Stimulated activated CD4-positive, alpha-beta T cell treated with anti-CD3 and anti-CD28 coated beads, Interleukin-12 subunit alpha, Interleukin-12 subunit beta, amount 100 ng/mL, for 24 hours (primary cell): Measurements from ENCODE around the gene RFPL3.
"Not testable (repeated sequence)": the region's sequence is repeated elsewhere in the genome, so short reads cannot be mapped to it uniquely, and the experiment has no call there.

ENCODE experiments used
- DNase-seq, 2 experiments: peaks; one replicate each; pipeline ENCODE4 v3.0.0-alpha.2; 2020; ENCODE audit warnings: low read depth in 2 of 2

Gene RFPL3

GRCh38 chr22:32357567-32357966 lies at the start of gene RFPL3:
TSS of gene RFPL3 (plus strand) at chr22:32357867. CDS start at chr22:32358072, 205 bp downstream.
- not testable (repeated sequence) for DNase-seq

GRCh38 chr22:32308191-32308590 lies 49.5 kb upstream of the RFPL3 start:
- DNase-seq: no peak

GRCh38 chr22:32308934-32309333 lies 48.7 kb upstream of the RFPL3 start:
- no peak for DNase-seq

- no peak for DNase-seq
Observed at GRCh38 chr22:32309585-32310251, 47.9 kb upstream of the RFPL3 start.

GRCh38 chr22:32310777-32311176 lies 46.9 kb upstream of the RFPL3 start:
- no peak for DNase-seq

GRCh38 chr22:32311551-32312071 lies 46.1 kb upstream of the RFPL3 start:
- DNase-seq: no peak

- no peak for DNase-seq
Observed at GRCh38 chr22:32312748-32313147, 44.9 kb upstream of the RFPL3 start.

GRCh38 chr22:32313532-32313931 lies 44.1 kb upstream of the RFPL3 start:
- no peak for DNase-seq

- DNase-seq: no peak
Observed at GRCh38 chr22:32317524-32317923, 40.1 kb upstream of the RFPL3 start.

- DNase-seq: no peak
Observed at GRCh38 chr22:32318361-32318760, 39.3 kb upstream of the RFPL3 start.

- DNase-seq: no peak
Observed at GRCh38 chr22:32319861-32320406, 37.7 kb upstream of the RFPL3 start.

- DNase-seq: no peak
Observed at GRCh38 chr22:32322986-32323385, 34.7 kb upstream of the RFPL3 start.

GRCh38 chr22:32323513-32324164 lies 34.0 kb upstream of the RFPL3 start:
- DNase-seq: no peak

- DNase-seq: no peak
Observed at GRCh38 chr22:32324505-32325415, 32.9 kb upstream of the RFPL3 start.

- no peak for DNase-seq
Observed at GRCh38 chr22:32325416-32325801, 32.3 kb upstream of the RFPL3 start.

- no peak for DNase-seq
Observed at GRCh38 chr22:32325811-32326237, 31.8 kb upstream of the RFPL3 start.

- DNase-seq: no peak
Observed at GRCh38 chr22:32326647-32327046, 31.0 kb upstream of the RFPL3 start.

- no peak for DNase-seq
Observed at GRCh38 chr22:32327066-32327465, 30.6 kb upstream of the RFPL3 start.

GRCh38 chr22:32327596-32328171 lies 30.0 kb upstream of the RFPL3 start:
- no peak for DNase-seq

- DNase-seq: no peak
Observed at GRCh38 chr22:32328306-32329201, 29.1 kb upstream of the RFPL3 start.
